ENCODE results near the gene CES1. TPM values are rescaled to one million over a fixed set of nuclear protein-coding genes. Genes with fewer than 3 reads are reported as not detected.
"Not testable (repeated sequence)": the region's sequence is repeated elsewhere in the genome, so short reads cannot be mapped to it uniquely, and the experiment has no call there.

CES1 gene
- total RNA-seq, 1 donor from 2014 or later = 323 TPM

GRCh38 chr16:55871411-55872038 lies 38.6 kb upstream of the CES1 start:
- no peak overlapping the region for H3K4me3 ChIP-seq
- TF ChIP-seq, protein P1, sequence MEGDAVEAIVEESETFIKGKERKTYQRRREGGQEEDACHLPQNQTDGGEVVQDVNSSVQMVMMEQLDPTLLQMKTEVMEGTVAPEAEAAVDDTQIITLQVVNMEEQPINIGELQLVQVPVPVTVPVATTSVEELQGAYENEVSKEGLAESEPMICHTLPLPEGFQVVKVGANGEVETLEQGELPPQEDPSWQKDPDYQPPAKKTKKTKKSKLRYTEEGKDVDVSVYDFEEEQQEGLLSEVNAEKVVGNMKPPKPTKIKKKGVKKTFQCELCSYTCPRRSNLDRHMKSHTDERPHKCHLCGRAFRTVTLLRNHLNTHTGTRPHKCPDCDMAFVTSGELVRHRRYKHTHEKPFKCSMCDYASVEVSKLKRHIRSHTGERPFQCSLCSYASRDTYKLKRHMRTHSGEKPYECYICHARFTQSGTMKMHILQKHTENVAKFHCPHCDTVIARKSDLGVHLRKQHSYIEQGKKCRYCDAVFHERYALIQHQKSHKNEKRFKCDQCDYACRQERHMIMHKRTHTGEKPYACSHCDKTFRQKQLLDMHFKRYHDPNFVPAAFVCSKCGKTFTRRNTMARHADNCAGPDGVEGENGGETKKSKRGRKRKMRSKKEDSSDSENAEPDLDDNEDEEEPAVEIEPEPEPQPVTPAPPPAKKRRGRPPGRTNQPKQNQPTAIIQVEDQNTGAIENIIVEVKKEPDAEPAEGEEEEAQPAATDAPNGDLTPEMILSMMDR (IDR thresholded peaks at IDR 0.05) = no peak

DNA sequence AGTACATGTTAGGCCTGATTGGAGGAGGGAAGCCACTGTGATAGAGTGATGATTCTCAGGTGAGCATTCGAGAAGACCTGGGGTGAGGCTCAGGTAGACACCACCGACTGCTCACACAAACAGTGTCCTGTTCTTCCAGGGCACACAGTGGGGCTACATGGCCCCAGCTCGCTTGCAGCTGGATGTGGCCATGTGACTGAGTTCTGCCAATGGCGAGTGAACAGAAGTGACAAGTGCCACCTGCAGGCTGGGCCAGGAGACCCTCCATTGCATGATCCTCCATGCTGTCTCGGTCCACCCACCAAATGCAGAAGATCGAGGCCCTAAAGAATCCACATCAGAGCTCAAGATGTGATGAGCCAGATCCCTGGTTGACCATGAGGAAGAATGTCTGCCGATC lies 36.1 kb upstream of the CES1 start:
- TF ChIP-seq, protein P1 (IDR thresholded peaks at IDR 0.05) = no peak
- Histone ChIP-seq H3K27me3 (ENCODE audit: low read depth) (no peaks in the 10 kb centered on the region), H3K27ac (no peak overlapping the region), H3K4me1 (no peaks in the 10 kb centered on the region), H3K4me3 (no peak overlapping the region), H3K36me3 (no peaks in the 10 kb centered on the region), H3K9me3 (no peaks in the 10 kb centered on the region)
- intact Hi-C loops (cut with DNase I) = no loop called here
- no peak for DNase-seq
- peak in 1 of 2 donors; percentile 27 for ATAC-seq

More at GRCh38 chr16:55871411-55872038, 38.6 kb upstream of the CES1 start:
- intact Hi-C loops (cut with DNase I) = no loop called here
- Histone ChIP-seq H3K9me3 (no peaks in the 10 kb centered on the region), H3K36me3 (no peaks in the 10 kb centered on the region), H3K4me1 (no peaks in the 10 kb centered on the region), H3K27me3 (ENCODE audit: low read depth) (no peaks in the 10 kb centered on the region), H3K27ac (no peak overlapping the region)
- ATAC-seq (no peak), DNase-seq (no peak)

- TF ChIP-seq, protein P1 (IDR thresholded peaks at IDR 0.05) = no peak
- Histone ChIP-seq H3K27ac (no peak overlapping the region), H3K27me3 (ENCODE audit: low read depth) (no peaks in the 10 kb centered on the region), H3K36me3 (no peaks in the 10 kb centered on the region), H3K4me1 (no peaks in the 10 kb centered on the region), H3K4me3 (no peak overlapping the region), H3K9me3 (no peaks in the 10 kb centered on the region)
- intact Hi-C loops (cut with DNase I) = no loop called here
- no peak for DNase-seq
- ATAC-seq = no peak
Observed at GRCh38 chr16:55868137-55868536, 35.2 kb upstream of the CES1 start.

DNA sequence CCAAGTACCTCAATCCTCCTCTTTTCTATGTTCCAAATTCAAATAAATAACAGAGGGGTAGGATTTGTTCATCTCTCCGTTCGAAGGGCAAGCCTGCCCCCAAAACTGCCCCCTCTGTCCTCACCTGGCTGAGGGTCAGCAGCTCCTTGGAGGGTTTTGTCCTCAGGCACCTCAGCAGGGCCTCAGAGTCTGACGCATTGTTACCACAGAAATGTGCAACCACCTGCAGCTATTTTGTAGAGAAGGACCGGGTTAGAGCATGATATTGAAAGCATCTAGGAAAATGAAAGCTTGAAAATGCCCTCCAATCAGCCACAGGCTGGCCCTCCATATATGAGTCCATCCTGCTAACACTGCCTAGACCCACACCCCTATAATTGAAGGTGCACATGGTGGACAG lies 28.4 kb upstream of the CES1 start:
- Histone ChIP-seq H3K27ac (no peak overlapping the region), H3K4me1 (no peaks in the 10 kb centered on the region), H3K27me3 (ENCODE audit: low read depth) (no peaks in the 10 kb centered on the region), H3K36me3 (no peaks in the 10 kb centered on the region), H3K9me3 (no peaks in the 10 kb centered on the region), H3K4me3 (no peak overlapping the region)
- no peak for ATAC-seq
- DNase-seq = no peak
- TF ChIP-seq, protein P1 (IDR thresholded peaks at IDR 0.05) = no peak
- intact Hi-C loops (cut with DNase I) = no loop called here

- H3K27ac ChIP-seq; ATAC-seq; H3K4me1 ChIP-seq; intact Hi-C loops (cut with DNase I); H3K27me3 ChIP-seq (ENCODE audit: low read depth); H3K36me3 ChIP-seq; DNase-seq; H3K4me3 ChIP-seq; H3K9me3 ChIP-seq: not testable (repeated sequence)
Observed at GRCh38 chr16:55857650-55858049, 24.8 kb upstream of the CES1 start.

DNA sequence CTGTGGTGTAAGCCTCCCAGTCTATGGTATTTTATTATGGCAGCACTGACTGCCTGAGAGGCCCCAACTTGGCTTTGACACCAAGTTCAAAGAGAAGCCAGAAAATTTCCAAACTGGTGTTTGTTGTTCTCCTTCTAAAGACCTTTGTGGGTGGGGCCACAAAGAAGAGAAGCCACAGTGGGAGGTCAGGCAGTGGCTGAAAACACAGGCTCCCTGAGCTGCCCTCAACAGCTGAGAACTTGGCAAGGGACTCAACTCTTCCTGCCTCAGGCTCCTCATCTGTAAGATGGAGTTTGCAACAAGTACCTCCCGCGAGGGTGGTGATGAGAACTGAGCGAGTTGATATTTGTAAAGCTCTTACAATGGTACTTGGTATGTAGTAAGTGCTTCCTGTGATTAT lies 24.1 kb upstream of the CES1 start:
- ATAC-seq (peak; percentile 51 to 77), DNase-seq (peak; percentile 44)
- TF ChIP-seq, protein P1 (IDR thresholded peaks at IDR 0.05) = no peak
- Histone ChIP-seq H3K36me3 (no peaks in the 10 kb centered on the region), H3K27ac (no peak overlapping the region), H3K9me3 (no peaks in the 10 kb centered on the region), H3K27me3 (ENCODE audit: low read depth) (no peaks in the 10 kb centered on the region), H3K4me3 (no peak overlapping the region), H3K4me1 (no peaks in the 10 kb centered on the region)
- intact Hi-C loops (cut with DNase I) = no loop called here
